ENCODE data around the gene RTRAF. TPM values are rescaled to one million over a fixed set of nuclear protein-coding genes. Genes with fewer than 3 reads are reported as not detected.
A peak's percentile ranks its signal among the peaks of the same experiment; 100 is the strongest.

RTRAF gene
- total and polyA plus RNA-seq, 12 donors = 178 to 276 (median 214) TPM

GRCh38 chr14:52029881-52030280, 40.5 kb downstream of the RTRAF start:
- Histone ChIP-seq H3K4me3 (no peak overlapping the region), H3K9me3 (no peaks in the 10 kb centered on the region), H3K36me3 (peaks cover 0 to 53% (median 23%) of the 10 kb centered on the region in 9 donors), H3K27me3 (no peaks in the 10 kb centered on the region), H3K4me1 (peaks cover 4 to 75% (median 60%) of the 10 kb centered on the region in 9 donors), H3K27ac (peak overlapping the region in 4 of 10 donors; percentile 38 to 60 (median 46))
- ATAC-seq (no peak), DNase-seq (no peak)
- no peak for TF ChIP-seq CTCF (IDR thresholded peaks at IDR 0.05)
- 50 to 61% methylated on average over 1 of the region's 1 CpG for WGBS, 2 donors
- intact Hi-C loops (cut with DNase I) = no loop called here

GRCh38 chr14:52031781-52032180, 42.4 kb downstream of the RTRAF start:
- H3K27ac ChIP-seq = peak overlapping the region in 9 of 10 donors; percentile 42 to 75 (median 67)
- intact Hi-C loops (cut with DNase I) = no loop called here
- ATAC-seq = peak; percentile 86 to 99 (median 96)
- H3K27me3 ChIP-seq = no peaks in the 10 kb centered on the region
- H3K9me3 ChIP-seq = no peaks in the 10 kb centered on the region
- peaks cover 0 to 55% (median 36%) of the 10 kb centered on the region in 9 donors for H3K36me3 ChIP-seq
- H3K4me1 ChIP-seq = peaks cover 0 to 56% (median 41%) of the 10 kb centered on the region in 9 donors
- no peak for TF ChIP-seq CTCF (IDR thresholded peaks at IDR 0.05)
- H3K4me3 ChIP-seq = no peak overlapping the region
- peak; percentile 67 to 71 for DNase-seq
- WGBS, 2 donors = 35 to 57% methylated on average over 3 of the region's 3 CpGs

- TF ChIP-seq CTCF (IDR thresholded peaks at IDR 0.05) = no peak
- H3K4me1 ChIP-seq = peaks cover 0 to 50% (median 35%) of the 10 kb centered on the region in 9 donors
- ATAC-seq = peak in 7 of 8 donors; percentile 25 to 68 (median 40)
- no peaks in the 10 kb centered on the region for H3K27me3 ChIP-seq
- H3K9me3 ChIP-seq = no peaks in the 10 kb centered on the region
- H3K27ac ChIP-seq = peak overlapping the region in 9 of 10 donors; percentile 42 to 75 (median 67)
- H3K4me3 ChIP-seq = no peak overlapping the region
- 31 to 46% methylated on average over 7 of the region's 7 CpGs for WGBS, 2 donors
- DNase-seq = no peak
- intact Hi-C loops (cut with DNase I) = no loop called here
- peaks cover 0 to 55% (median 36%) of the 10 kb centered on the region in 9 donors for H3K36me3 ChIP-seq
These were observed 43.0 kb downstream of the RTRAF start for GRCh38 chr14:52032204-52032801.

- ATAC-seq (peak in 1 of 8 donors; percentile 26), DNase-seq (no peak)
- WGBS, 2 donors = 62 to 63% methylated on average over 10 of the region's 10 CpGs
These were observed 43.8 kb downstream of the RTRAF start for GRCh38 chr14:52033101-52033642.

More at GRCh38 chr14:52033101-52033642, 43.8 kb downstream of the RTRAF start:
- Histone ChIP-seq H3K27me3 (no peaks in the 10 kb centered on the region), H3K27ac (peak overlapping the region in 8 of 10 donors; percentile 16 to 75 (median 64)), H3K4me1 (peaks cover 0 to 49% (median 34%) of the 10 kb centered on the region in 9 donors), H3K9me3 (no peaks in the 10 kb centered on the region), H3K4me3 (no peak overlapping the region), H3K36me3 (peaks cover 0 to 57% (median 38%) of the 10 kb centered on the region in 9 donors)
- intact Hi-C loops (cut with DNase I) = no loop called here
- no peak for TF ChIP-seq CTCF (IDR thresholded peaks at IDR 0.05)

Data from heart right ventricle (tissue), 16 donors.